ENCODE measurements around the gene ORC2. TPM values are rescaled to one million over a fixed set of nuclear protein-coding genes. Genes with fewer than 3 reads are reported as not detected.
A peak's percentile ranks its signal among the peaks of the same experiment; 100 is the strongest.
"Not testable (repeated sequence)": the region's sequence is repeated elsewhere in the genome, so short reads cannot be mapped to it uniquely, and the experiment has no call there.

The ORC2 gene
- polyA plus RNA-seq, 1 of the 3 experiments (the other 2 are of a cell fraction): 3.9 TPM

DNA sequence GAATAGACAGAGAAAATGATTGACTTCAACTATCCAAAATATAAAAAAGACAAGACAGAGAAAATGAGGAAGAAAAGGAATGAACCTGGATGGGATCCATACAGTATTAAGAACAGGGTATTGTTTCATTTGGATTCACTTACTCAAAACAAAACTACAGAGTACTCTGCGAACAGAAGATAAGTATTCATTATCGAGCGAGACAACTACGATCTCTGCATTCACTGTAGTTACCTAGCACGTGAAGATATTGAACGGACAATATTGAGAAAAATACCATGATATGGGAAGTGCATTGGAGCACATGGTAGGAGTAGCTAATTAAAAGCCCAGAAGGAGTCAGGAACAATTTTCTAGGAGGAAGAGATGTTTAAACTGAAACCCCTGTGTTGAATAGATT, 1.0 kb upstream of the ORC2 start:
- Histone ChIP-seq H3F3A (replicated peaks; ENCODE audit: insufficient read depth) (peaks cover 14% of the 10 kb centered on the region), H2AFZ (ENCODE audit: low read depth) (peak overlapping the region; percentile 96), H3K9me3 (no peaks in the 10 kb centered on the region), H3K79me2 (ENCODE audit: insufficient read depth) (peaks cover 65% of the 10 kb centered on the region), H3K4me1 (ENCODE audit: control insufficient read depth in 1 of 2, insufficient read depth in 2 of 2, low read depth in 1 of 2, low read length in 1 of 2) (peaks cover 11 to 12% of the 10 kb centered on the region in 2 experiments; a peak in 3 of 4 replicates), H3K4me2 (peak overlapping the region; percentile 81), H3K36me3 (replicated peaks in 1 of 2; ENCODE audit: control insufficient read depth in 1 of 2, insufficient read depth in 2 of 2, low read length in 1 of 2) (no peaks in the 10 kb centered on the region), H3K9ac (peak overlapping the region; percentile 81), H3K27ac (ENCODE audit: low read depth in 2 of 2, low read length in 1 of 2) (peak overlapping the region; percentile 29 to 75; a peak in 2 of 4 replicates), H3K9me2 (no peaks in the 10 kb centered on the region), H4K20me1 (ENCODE audit: insufficient read depth) (no peaks in the 10 kb centered on the region), H3K27me3 (ENCODE audit: insufficient read depth) (no peaks in the 10 kb centered on the region), H3K4me3 (ENCODE audit: low read depth in 2 of 2, low read length in 1 of 2) (peak overlapping the region; percentile 82 to 88)
- ChIA-PET CTCF (interaction anchor here (1.3 to 6.2 kb wide), 8 partner anchors 11 to 213 kb away, joined by 4 to 57 read pairs (median 7); partner anchors contain the start of genes HYCC2 and NDUFB3), POLR2A (interaction anchor here (0.6 to 0.8 kb wide), 2 partner anchors 19 to 37 kb away, joined by 4 to 5 read pairs; no protein-coding TSS in a partner anchor)
- WGBS (ENCODE audit: low lambda C conversion rate): 16% methylated on average over 6 of the region's 6 CpGs
- DNase-seq: no peak
- TF ChIP-seq CTCF (IDR thresholded peaks at IDR 0.05) (no peak), TEAD4 (IDR thresholded peaks at IDR 0.05; ENCODE audit: borderline replicate concordance, insufficient read depth) (no peak)

DNA sequence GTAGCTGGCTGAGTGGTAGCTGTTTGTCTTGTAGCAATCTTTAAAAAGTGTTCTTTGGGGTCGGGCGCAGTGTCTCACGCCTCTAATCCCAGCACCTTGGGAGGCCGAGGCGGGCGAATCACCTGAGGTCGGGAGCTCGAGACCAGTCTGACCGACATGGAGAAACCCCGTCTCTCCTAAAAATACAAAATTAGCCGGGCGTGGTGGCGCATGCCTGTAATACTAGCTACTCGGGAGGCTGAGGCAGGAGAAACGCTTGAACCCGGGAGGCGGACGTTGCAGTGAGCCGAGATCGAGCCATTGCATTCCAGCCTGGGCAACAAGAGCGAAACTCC, 425 bp upstream of the ORC2 start:
- H3K9me2 ChIP-seq; DNase-seq; H3K36me3 ChIP-seq (replicated peaks in 1 of 2; ENCODE audit: control insufficient read depth in 1 of 2, insufficient read depth in 2 of 2, low read length in 1 of 2); H4K20me1 ChIP-seq (ENCODE audit: insufficient read depth); H3K9me3 ChIP-seq; H3K27me3 ChIP-seq (ENCODE audit: insufficient read depth): not testable (repeated sequence)
- Histone ChIP-seq H3K79me2 (ENCODE audit: insufficient read depth) (peaks cover 71% of the 10 kb centered on the region), H3K9ac (peak overlapping the region; percentile 81), H3F3A (replicated peaks; ENCODE audit: insufficient read depth) (peaks cover 14% of the 10 kb centered on the region), H3K4me2 (peak overlapping the region; percentile 81), H3K4me1 (ENCODE audit: control insufficient read depth in 1 of 2, insufficient read depth in 2 of 2, low read depth in 1 of 2, low read length in 1 of 2) (peaks cover 11 to 12% of the 10 kb centered on the region in 2 experiments; a peak in 3 of 4 replicates), H3K4me3 (ENCODE audit: low read depth in 2 of 2, low read length in 1 of 2) (peak overlapping the region; percentile 82 to 88), H3K27ac (ENCODE audit: low read depth in 2 of 2, low read length in 1 of 2) (peak overlapping the region; percentile 54 to 75), H2AFZ (ENCODE audit: low read depth) (peak overlapping the region; percentile 96)
- POLR2A ChIA-PET: interaction anchor here (0.6 to 1.9 kb wide), 3 partner anchors 36 to 1414 kb away, joined by 3 to 8 read pairs (median 4); no protein-coding TSS in a partner anchor
- WGBS (ENCODE audit: low lambda C conversion rate): under 1% methylated on average over 21 of the region's 21 CpGs
- CTCF ChIA-PET: interaction anchor here (0.8 to 6.2 kb wide), 21 partner anchors 8 to 429 kb away, joined by 3 to 57 read pairs (median 4); partner anchors contain the start of genes HYCC2, NDUFB3, NIF3L1 and PPIL3

GRCh38 chr2:200962811-200963123, 693 bp downstream of the ORC2 start:
- Histone ChIP-seq H2AFZ (ENCODE audit: low read depth) (peak overlapping the region; percentile 96; the same call in 1 of the 2 replicates), H3K9me3 (no peaks in the 10 kb centered on the region), H3F3A (replicated peaks; ENCODE audit: insufficient read depth) (peaks cover 21% of the 10 kb centered on the region), H3K9ac (peak overlapping the region; percentile 81), H3K4me3 (ENCODE audit: low read depth in 2 of 2, low read length in 1 of 2) (peak overlapping the region; percentile 82 to 88), H3K4me1 (ENCODE audit: control insufficient read depth in 1 of 2, insufficient read depth in 2 of 2, low read depth in 1 of 2, low read length in 1 of 2) (peaks cover 11 to 12% of the 10 kb centered on the region in 2 experiments; a peak in 3 of 4 replicates), H3K36me3 (replicated peaks in 1 of 2; ENCODE audit: control insufficient read depth in 1 of 2, insufficient read depth in 2 of 2, low read length in 1 of 2) (peaks cover 7 to 9% of the 10 kb centered on the region in 2 experiments), H3K4me2 (peak overlapping the region; percentile 81), H3K27me3 (ENCODE audit: insufficient read depth) (no peaks in the 10 kb centered on the region), H3K9me2 (no peaks in the 10 kb centered on the region), H3K27ac (ENCODE audit: low read depth in 2 of 2, low read length in 1 of 2) (peak overlapping the region; percentile 75 to 82; a peak in 3 of 4 replicates), H3K79me2 (ENCODE audit: insufficient read depth) (peaks cover 74% of the 10 kb centered on the region), H4K20me1 (ENCODE audit: insufficient read depth) (no peaks in the 10 kb centered on the region)
- WGBS (ENCODE audit: low lambda C conversion rate): 2% methylated on average over 7 of the region's 7 CpGs
- ChIA-PET CTCF (interaction anchor here (0.7 to 6.2 kb wide), 20 partner anchors 12 to 428 kb away, joined by 3 to 57 read pairs (median 4); partner anchors contain the start of genes HYCC2, NDUFB3, NIF3L1 and PPIL3), POLR2A (interaction anchor here (1.9 kb wide), 1 partner anchor 106 kb away, joined by 8 read pairs; no protein-coding TSS in a partner anchor)
- TF ChIP-seq TCF12 (IDR thresholded peaks at IDR 0.05): no peak
- TF ChIP-seq MAX (IDR thresholded peaks at IDR 0.05; ENCODE audit: low read depth): no peak
- no peak for TF ChIP-seq FOXJ3 (CRISPR knock-in tag; IDR thresholded peaks at IDR 0.05)
- TF ChIP-seq GABPA (IDR thresholded peaks at IDR 0.05; ENCODE audit: low read depth): no peak
- TF ChIP-seq MXI1 (IDR thresholded peaks at IDR 0.05; ENCODE audit: low read depth, low read length): 0 out of 2 replicates have a peak, but pooled peaks have one; percentile 3
- no peak for DNase-seq

Measured in SK-N-SH (cell line).